ENCODE measurements around the gene TTC23.

The TTC23 gene

DNA sequence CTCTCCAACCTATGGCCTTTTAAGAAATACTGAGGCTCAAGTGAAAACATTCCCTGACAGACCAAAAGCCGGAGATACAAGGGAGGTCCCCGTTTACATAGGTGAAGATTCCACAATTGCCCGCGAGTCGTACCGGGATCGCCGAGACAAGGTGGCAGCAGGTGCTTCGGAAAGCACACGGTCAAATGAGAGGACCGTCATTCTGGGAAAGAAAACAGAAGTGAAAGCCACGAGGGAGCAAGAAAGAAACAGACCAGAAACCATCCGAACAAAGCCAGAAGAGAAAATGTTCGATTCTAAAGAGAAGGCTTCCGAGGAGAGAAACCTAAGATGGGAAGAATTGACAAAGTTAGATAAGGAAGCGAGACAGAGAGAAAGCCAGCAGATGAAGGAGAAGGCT, 119.7 kb downstream of the TTC23 start:
- in situ Hi-C loops (cut with MboI; ENCODE audit: low pct_unique_long_range_greater_than_20kb, low sequenced_read_pairs): no loop called here
- DNase-seq: no peak

DNA sequence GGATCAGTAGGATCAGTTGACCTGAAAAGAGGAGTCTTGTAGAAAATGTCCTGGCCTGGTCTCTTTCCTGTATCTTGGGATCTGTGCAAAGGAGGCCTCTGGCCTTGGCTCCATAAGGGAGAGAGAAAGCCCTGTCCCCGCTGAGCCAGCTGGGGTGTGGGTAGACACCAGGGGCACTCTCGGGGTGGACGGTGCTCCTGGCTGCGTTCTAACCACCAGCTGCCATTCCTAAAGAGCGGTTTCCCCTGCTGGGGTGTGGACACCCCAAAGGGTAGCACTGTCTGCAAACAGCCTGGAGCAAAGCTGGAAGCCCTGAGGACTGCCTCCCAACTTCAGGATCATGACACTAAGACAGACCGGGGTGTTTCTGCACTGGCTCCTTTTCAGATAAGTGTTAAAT, 121.0 kb downstream of the TTC23 start:
- no peak for DNase-seq
- in situ Hi-C loops (cut with MboI; ENCODE audit: low pct_unique_long_range_greater_than_20kb, low sequenced_read_pairs): no loop called here

DNA sequence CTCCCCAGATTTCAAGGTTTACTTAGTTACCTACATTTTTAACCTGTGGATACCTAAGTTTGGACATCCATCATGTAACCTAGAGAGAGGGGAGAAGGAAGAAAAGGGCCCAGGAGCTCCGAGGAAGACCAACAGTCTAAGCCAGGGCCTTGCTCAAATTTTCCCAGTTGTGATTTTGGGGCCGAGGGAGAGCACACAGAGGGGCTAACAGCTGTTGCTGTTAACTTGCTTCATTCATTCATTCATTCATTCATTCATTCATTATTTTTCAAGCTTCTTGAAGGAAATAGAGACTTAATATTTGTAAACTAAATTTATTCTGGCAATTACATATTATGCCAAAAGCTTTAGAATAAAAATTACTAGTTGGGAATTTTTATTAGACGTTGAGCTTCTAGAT, 121.6 kb downstream of the TTC23 start:
- in situ Hi-C loops (cut with MboI; ENCODE audit: low pct_unique_long_range_greater_than_20kb, low sequenced_read_pairs): no loop called here
- DNase-seq: no peak

DNA sequence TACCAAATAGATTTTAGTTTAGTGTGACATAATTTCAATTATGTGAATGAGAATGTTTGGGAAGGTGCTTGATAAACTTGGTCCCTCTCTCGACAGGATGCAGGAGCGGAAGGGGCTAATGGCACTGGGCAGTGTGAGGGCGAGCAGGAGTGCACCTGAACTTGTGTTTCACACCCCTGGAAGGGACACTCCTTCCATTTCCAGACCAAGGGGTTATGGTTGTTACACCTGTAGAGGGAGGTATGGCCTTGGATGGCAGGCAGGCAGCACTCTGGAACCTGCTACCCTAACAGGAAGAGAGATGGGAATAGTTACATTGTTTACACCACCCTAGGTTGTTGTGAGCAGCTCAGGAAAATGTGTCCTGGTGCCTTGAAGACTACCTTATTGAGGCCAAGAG, 122.5 kb downstream of the TTC23 start:
- in situ Hi-C loops (cut with MboI; ENCODE audit: low pct_unique_long_range_greater_than_20kb, low sequenced_read_pairs): no loop called here
- no peak for DNase-seq

DNA sequence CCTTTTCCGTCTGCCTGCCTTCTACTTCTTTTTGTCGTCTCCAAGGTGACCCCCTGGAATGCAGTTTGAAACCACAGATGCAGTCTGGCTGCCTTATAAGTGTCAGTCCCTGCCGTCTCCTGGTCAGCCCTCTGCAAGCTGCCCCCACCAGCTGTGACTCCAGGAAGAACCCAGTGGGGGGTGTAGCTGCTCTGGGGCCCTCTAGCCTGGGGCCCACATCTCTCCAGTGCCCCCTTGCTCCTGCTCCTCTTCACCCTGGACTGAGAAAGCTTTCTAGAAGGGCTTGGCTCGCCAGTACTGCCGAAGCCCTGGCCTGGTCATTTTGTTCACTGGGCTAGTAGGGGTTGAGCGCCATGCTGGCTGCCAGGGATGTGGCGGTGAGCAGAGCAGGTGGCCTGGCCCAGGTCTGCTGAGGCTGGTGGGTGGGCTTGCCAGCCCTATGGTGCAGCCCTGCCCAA, 123.2 kb downstream of the TTC23 start:
- in situ Hi-C loops (cut with MboI; ENCODE audit: low pct_unique_long_range_greater_than_20kb, low sequenced_read_pairs): no loop called here
- DNase-seq: no peak

DNA sequence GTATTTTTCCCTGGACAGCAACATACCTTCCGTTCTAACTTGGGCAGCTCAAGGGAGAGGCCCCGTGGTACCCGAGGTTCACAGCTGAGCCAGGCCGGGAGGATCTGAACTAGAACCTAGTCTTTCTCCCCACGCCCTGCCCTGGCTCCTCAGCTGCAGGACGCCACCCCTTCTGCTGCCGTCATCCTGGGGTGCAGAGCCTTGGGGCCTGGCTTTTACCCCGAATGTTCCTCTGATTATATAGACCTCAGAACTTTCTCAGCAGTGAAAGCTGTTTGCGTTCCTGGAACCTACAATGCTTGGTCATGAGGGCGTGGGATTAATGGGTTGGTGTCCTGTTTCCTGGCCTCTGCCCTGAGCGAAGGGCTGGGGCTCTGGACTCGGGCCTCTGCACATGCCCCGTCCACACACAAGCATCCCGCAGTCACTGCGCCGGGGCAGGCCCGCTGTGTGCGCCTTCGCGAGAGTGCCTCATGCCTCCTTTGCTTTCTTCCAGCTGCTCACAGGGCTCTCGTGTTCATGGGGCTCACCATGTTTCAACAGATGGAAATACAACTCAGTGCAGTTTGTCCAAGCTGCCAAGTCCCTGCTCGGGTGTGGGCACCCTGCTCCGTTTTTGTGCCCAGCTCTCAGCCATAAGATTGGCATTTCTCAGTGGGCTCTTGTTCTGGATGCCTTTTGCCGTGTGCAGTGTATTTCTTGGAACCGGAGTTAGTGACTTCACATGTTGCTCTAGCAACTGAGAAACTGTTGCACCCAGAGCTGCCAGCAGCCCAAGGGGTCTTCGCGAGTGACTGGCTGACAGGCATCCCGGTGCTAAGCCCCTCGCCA, 124.1 kb downstream of the TTC23 start:
- no peak for DNase-seq
- in situ Hi-C loops (cut with MboI; ENCODE audit: low pct_unique_long_range_greater_than_20kb, low sequenced_read_pairs): no loop called here

DNA sequence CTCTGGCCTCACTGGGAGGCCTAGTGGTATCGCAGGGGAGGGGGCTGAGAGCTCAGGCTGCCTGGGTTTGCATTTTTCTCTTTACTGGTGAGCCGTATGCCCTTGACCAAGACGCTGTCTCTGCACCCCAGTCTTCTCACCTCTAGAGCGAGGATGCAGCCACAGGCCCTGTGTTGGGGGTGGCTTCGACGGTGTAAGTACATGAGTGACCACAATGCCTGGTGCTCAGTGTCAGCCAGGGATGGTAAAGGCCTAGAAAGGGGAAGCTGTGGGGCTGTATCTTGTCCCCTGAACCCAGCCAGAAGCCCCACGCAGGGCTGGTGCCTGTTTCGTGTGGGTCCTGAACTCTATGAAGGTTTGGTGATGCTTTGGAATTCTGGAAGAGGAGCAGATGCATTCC, 124.7 kb downstream of the TTC23 start:
- no peak for DNase-seq
- in situ Hi-C loops (cut with MboI; ENCODE audit: low pct_unique_long_range_greater_than_20kb, low sequenced_read_pairs): no loop called here

DNA sequence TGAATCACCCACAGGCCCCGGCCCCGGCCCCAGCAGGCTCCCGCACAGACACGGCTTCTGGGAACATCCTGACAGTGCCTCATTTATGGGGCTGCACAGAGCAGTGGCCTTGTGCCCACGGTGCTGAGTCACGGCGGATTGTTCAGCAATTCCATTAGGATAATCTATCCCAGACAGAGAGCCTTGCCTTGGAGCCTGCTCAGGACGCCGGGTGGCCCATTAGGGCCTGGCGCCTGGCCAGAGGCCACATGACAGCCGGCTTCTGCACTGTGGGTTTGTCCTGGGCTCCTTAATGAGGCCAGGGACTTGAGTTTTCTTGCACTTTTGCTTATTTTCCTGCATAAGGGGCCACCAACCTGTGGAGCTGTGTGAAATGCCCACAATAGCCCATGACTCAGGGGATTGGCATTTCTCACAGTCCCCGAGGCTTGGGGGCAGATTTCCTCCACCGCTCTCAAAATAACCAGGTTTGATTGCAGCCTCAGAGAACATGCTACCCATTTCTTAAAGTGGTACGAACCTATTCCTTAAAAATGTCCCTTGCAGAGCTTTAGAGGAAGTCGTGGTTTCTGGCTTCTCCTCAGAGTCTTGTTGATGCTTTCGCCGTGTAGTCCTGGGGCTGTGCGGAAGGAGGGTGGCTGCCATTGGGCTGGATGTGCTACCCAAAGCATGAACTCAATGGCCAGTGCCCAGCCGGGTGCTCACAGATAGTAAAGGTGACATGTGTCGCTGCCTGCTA, 125.5 kb downstream of the TTC23 start:
- in situ Hi-C loops (cut with MboI; ENCODE audit: low pct_unique_long_range_greater_than_20kb, low sequenced_read_pairs): no loop called here
- DNase-seq: peak; percentile 77

DNA sequence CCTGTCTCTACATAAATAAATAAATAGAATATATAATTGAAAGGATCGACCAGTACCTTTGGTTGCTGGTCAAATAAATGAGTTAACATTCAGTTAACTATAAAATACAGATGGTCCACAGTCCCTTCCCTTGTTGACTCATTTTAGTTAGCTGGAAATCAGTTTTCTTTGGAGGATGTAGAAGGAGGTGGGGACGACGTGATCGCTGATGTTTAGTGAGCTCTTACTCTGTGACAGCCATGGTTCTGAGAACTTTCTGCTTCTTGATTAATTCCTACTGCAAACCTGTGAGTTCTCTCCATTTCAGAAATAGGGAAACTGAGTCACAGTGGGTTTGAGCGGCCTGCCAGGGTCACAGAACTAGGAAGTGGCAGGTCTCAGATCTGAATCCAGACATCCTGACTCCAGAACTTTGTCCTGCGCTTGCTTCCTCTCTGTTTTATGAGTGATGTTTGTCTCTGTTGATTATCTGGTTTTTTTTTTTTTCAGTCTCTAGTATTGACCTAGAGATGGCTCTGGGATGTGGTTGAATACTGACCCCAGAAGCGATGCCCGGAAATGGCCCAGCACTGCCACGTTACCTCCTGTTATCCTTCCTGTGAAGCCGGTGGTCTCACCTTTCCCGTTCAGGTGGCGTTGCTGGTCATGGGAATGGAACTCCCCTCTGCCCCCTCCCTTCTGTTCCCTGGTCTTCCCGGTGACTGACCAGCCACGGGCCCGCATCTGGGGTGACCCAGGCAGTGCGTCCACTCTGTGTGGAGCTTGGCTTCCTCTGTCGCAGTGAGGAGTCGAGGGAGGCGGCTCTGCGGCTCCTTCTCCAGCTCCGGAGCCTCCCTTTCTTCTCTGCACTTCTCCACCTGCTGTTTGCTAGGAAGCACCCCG, 126.3 kb downstream of the TTC23 start:
- DNase-seq: no peak
- in situ Hi-C loops (cut with MboI; ENCODE audit: low pct_unique_long_range_greater_than_20kb, low sequenced_read_pairs): no loop called here

DNA sequence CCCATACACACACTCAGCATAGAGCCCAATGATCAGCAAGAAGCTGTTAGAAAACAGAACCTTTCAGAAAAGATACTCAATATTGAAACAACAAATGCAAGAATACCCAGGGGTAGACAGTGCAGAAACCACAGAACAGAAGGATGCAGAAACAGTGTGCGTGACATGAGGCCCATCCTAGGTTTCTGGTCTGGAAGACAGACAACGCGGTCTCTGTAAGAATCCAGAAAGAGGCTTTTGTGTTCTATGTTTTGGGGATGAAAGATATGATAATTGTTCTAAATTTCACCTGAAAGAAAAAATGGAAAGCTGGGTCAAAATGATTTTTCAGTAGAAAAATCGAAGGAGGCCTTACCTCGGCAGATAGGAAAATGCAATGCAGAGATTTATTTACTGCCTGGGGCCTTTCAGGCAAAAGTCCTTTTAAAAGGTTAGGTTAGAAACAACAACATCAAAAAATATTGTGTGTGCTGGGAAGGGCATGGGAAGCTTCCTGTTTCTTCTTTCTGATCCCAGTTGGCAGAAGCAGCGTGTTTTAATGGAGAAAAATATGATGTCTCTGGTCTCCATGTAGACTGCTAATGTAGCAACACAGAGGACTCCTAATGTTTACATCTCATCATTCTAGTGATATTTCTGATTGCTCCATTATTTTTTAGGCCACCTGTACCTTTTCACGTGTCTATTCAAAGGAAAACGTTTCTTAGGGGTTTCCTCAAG, 127.5 kb downstream of the TTC23 start:
- DNase-seq: no peak
- in situ Hi-C loops (cut with MboI; ENCODE audit: low pct_unique_long_range_greater_than_20kb, low sequenced_read_pairs): no loop called here

DNA sequence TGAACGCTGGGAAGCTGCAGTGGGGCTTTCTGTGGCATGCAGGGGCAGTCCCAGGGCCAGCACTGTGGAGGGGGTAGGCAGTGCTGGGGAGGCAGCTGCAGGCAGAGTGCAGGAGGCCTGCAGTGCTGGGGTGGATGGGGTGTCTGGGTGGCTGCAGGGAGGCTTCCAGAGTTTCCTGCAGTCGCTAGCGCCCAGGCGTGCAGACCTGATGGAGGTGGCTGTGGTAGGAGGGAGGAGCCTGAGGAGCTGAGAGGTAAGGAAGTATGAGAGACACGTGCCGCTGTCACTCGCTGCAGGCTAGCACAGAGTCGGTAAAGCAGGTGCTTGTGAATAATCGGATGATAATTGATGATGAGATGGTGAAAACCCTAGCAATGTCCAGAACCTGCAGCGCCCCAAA, 128.2 kb downstream of the TTC23 start:
- in situ Hi-C loops (cut with MboI; ENCODE audit: low pct_unique_long_range_greater_than_20kb, low sequenced_read_pairs): no loop called here
- DNase-seq: no peak

DNA sequence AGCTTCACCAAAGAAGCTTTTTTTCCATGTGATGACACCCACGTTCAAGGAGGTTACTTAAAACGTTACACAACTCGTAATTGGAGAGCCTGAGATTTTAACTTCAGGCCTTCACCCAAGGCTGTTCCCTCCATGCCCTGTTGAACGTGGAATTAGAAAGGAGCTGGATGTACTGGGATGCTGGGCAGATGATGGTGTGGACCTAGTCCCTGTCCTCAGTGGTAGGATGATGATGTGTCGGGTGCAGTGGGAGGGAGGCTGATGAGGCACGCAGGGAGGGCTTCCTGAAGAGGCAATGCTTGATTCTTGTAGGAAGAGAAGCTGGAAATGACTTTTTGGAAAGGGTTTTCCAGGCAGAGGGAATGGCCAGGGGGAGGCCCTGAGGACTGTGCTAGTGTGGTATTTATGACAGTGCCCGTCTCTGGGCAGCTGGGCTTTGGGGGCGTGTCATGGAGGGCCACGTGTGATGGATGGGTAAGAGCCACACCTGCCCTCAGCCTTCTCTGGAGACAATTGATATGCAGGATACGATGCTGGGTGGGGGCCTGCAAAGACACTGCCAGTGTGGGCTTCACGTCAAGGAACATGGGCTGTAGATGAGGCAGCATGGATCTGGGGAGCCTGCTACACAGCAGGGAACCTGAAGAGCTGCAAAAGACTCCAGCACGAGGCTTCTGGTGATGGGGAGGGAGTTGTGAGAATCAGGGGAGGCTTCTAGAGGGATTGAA, 129.2 kb downstream of the TTC23 start:
- in situ Hi-C loops (cut with MboI; ENCODE audit: low pct_unique_long_range_greater_than_20kb, low sequenced_read_pairs): no loop called here
- DNase-seq: no peak

DNA sequence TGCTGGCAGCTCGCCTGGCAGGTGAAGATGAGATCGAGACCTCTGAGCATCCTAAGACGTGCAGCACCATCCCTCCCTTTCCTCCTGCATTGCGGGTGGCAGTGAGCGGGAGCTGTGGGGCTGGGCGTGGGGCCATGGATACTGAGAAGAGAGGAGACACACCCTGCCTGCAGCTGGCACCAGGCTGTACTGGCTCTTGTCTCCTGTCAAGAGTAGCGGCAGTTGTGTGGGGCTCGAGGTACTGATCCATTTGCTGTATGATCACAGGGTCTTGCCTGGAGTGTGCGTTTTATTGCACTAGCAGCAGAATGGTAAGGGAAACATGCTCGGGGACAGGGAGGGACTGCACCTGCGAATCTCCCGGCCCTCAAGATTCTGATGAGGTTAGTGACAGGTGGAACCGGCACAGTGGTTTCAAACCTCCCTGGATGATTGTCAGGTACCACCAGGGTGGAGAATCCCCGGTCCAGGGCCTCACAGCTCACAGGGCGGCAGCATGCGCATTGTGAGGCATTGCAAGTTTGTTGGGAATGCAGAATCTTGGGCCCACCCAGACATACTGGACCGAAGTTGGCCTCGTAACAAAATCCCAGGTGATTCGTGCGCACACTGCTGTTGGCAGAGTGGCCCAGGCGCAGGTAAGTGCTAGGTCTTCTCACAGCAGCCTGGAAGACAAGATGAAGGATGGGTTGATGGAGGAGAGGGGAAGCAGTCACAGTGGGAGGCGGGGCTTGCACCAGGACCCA, 130.4 kb downstream of the TTC23 start:
- in situ Hi-C loops (cut with MboI; ENCODE audit: low pct_unique_long_range_greater_than_20kb, low sequenced_read_pairs): no loop called here
- DNase-seq: no peak

DNA sequence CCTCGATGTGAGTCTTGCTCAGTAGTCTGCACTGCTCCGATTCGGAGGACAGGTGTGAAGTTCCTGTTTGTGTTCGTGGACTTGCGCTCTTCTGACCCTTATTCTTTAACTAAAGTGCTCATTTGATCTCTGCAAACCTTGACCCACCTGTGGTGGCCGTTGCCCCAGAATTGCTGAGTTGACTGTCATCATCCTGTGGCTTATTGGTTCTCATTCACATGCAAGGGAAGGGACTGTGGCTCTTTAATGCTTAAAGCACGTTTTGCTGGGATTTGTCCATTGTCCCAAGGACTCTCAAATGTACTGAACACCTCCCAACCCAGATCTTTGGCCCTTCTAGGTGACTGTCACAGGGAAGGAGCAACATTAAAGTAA, 131.1 kb downstream of the TTC23 start:
- DNase-seq: no peak
- in situ Hi-C loops (cut with MboI; ENCODE audit: low pct_unique_long_range_greater_than_20kb, low sequenced_read_pairs): no loop called here

DNA sequence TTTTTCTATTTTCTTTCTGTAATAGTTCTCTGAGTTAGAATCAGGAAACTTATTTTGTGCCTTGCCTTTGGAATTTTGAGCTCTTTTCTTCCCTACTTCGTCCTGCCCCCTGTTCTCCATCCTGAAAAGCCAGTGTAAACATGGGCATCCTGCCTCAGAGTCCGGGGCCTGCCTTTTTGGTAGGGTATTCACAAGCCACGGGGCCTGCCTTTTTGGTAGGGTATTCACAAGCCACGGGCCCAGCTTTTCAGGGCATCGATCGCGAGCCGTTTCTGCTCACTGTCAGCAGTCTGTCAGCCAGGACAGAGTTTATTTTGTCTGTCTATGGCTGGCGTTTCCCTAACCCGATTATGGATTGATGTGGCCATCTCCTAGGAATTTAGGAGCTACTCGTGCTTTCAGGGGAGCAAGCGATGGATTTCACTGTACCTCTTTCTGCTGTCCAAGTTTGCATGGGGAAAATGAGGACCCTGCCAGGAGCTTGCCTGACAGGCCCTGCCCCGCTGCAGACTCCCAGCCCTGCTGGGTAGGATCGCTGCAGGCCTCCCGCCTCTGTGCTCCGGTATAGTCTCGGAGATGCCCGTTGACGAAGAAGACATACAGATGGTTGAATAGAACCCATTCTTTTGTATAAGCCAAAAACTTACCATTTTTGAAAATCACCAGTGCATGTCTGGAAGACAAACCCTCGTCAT, 131.7 kb downstream of the TTC23 start:
- no peak for DNase-seq
- in situ Hi-C loops (cut with MboI; ENCODE audit: low pct_unique_long_range_greater_than_20kb, low sequenced_read_pairs): no loop called here

DNA sequence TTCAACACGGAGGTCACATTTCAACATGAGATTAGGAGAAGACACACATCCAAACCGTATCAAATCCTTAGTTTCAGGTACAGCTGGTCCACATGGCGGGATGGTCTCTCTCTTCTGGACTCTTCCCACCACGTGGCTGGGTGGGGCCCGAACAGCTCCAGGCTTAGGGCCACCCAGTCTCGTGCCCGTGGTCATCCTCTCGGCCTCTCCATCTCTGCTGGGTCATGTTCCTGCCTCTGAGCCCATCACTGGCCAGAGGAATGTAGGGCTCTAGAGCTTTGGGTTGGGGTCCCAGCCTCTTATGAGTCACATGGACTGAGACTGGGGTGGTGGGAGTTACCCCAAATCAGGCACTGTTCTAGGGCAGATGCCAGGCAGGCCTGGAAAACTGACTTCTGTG, 132.3 kb downstream of the TTC23 start:
- in situ Hi-C loops (cut with MboI; ENCODE audit: low pct_unique_long_range_greater_than_20kb, low sequenced_read_pairs): no loop called here
- no peak for DNase-seq

All from KBM-7 (cell line).